DMS 273 treated with DMSO at 0.1 percent for 48 hours (cell line): Measurements from ENCODE around the gene AP5Z1.

Experiments used
- DNase-seq: peaks from one replicate; lab custom pipeline; 2025; lab: John Stamatoyannopoulos, UW

The AP5Z1 gene

DNA sequence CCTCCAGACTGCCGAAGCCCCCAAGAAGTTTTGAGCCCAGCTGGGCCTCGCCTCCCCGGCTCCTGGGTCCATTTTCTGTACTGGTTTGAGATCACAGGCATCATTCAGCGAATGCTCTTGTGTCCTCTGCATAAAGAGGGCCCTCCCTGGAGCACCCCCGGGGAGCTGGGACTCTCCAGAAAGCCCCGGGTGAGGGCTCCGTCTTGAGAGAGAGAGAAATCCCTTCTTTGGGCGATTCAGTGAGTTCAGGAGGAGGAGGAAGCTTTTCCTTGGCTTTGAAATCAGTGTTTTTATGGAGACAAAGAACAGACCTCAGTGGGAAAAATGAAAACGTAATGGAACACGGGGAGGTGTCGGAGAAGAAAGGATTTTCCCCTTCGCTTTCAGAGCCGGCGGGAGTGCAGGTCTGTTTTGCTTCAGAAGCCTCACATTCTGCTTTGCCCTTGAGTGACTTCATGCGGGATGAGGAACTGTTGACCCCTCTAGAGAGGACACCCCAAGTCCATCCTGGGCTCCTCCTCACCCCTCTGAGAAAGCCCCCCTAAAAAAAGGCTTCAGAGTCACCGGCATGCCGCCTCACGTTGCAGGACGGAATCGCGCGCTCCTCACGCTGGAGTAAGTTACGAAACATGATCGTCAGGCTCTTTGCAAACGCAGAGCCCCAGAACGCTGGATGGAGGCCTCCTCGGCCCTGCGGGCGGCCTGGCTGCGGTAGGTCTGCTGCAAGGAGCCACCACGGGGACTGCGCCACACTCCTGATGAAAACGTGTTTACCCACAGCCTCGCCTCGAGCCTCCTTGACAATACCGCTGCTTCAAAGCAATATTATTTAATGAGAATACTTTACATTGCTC lies 8.5 kb upstream of the AP5Z1 start:
- no peak for DNase-seq

DNA sequence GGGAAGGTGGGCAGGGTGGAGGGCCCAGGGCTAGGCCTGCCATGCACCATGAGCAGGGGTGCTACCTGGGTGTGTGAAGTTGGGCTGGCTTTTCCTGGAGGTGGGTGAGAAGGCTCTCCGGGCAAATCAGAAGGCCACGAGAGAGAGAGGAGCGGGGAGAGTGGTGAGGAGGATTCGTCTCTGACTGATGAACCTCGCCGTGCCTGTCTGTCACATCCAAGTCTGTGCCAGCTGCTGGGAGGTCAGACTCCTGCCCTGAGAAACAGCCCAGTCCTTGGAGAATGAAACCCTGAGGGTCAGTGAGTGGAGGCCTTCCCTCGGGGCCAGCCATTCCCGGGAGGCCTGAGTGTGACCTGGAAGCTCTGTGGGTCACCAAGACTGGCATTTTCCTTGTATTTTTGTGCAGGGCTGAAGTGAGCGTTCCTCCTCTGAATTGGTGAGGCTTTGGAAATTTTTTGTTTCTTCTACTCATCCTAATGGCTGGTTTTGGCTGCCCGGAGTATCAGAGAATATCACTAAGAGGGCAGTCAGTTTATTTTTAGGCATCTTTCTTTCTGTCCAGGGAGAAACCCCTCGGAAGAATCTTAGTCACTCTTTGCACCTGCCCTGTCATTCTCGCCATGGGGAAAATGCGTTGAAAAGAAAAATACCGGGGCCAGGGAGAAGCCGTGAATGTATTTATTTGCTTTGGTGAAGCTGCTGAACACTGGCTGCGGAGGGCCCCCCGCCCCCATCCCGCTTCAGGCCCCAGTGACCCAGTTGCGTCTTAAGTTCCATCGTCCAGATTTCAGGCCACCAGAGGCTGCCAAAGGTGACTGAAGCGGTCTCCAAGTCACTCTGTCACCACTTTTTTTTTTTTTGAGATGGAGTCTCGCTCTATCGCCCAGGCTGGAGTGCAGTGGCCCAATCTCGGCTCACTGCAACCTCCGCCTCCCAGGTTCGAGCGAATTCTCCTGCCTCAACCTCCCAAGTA lies 6.5 kb upstream of the AP5Z1 start:
- no peak for DNase-seq

DNA sequence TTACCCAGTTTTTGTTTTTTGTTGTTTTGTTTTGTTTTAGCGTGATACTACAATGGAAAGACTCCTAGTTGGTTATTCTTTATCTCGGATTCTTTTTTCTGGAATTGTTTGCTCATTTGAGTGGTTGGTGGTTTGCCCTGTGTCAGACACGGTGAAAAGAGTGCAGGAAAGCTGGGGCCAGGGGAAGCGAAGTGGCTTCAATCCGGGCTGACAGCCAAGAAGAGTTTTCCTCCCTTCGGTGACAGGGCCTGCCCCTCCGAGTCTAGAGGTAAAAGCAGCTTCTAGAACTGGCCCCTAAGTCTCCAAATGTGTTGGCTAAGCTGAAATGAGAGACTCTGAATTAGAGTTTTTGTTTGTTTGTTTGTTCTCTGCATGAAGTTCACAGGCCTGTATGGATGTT lies 5.7 kb upstream of the AP5Z1 start:
- DNase-seq, result no peak

DNA sequence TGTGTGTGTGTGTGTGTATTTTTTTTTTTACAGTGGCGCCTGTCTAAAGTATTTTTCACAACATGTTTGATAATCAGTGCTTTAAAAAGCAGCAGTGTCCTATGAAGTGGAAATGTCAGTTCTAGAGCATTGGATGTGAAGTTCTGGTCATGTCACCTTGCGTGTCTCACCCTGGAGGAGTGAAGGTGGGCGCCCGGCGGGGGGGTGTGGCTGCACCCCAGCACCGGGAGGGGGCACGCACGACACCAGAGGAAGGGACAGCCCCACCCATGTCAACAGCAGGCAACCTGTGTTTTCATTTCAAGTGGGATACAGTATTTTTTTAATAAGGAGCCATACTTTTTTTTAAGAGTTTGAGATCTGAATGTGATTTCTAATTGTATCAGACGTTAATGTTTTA lies 4.5 kb upstream of the AP5Z1 start:
- DNase-seq, result no peak

DNA sequence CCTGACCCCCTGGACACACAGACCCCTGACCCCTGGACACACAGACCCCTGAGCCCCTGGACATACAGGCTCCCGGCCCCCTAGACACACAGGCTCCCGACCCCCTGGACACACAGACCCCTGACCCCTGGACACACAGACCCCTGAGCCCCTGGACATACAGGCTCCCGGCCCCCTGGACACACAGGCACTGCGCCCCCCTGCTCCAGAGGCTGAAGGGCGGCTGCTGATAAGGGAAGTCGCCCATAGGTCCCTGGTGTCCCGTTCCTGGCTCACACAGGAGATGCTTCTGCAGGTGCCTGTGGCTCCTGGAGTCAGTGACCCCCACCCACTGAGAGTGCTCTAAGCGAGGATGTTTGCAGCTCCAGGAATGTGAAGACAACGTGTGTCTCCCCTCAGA lies 3.7 kb upstream of the AP5Z1 start:
- no peak for DNase-seq

DNA sequence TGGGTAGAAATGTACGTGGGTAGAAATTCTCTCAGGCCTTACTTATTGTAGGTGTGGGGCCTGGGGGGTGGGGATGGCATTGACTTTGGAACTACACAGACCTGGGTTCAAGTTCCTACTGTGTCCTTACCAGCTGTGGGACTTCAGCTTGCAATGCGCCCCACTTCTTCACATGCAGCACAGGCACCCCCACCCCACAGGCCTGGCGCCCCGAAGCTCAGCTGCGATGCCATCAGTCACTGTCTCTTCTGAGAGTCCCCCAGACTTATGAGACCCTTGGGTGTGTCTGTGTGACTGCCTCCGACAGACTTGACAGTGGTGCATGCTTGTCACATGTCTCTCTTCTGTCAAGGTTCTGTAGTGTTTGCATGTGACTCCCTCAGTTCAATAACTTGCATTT lies 3.1 kb upstream of the AP5Z1 start:
- DNase-seq, result no peak

DNA sequence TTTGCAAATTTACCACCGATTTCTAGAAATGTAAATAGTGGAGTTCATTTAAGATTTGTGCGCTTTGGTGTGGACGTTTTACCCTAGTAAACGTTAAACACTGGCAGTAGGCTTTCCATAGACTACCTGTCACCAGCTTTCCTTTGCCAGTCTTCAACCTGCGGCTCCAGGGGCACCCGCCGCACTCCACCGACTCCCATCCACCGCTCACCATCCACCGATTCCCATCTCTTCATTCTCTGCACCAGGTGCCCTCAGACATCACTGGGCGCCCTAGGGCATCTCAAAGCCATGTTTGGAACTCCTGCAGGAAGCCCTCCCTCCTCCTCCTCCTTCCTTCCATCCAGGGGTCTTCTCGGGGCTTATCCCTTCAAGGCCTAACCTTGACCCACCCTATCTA lies 1.4 kb upstream of the AP5Z1 start:
- DNase-seq, result no peak

DNA sequence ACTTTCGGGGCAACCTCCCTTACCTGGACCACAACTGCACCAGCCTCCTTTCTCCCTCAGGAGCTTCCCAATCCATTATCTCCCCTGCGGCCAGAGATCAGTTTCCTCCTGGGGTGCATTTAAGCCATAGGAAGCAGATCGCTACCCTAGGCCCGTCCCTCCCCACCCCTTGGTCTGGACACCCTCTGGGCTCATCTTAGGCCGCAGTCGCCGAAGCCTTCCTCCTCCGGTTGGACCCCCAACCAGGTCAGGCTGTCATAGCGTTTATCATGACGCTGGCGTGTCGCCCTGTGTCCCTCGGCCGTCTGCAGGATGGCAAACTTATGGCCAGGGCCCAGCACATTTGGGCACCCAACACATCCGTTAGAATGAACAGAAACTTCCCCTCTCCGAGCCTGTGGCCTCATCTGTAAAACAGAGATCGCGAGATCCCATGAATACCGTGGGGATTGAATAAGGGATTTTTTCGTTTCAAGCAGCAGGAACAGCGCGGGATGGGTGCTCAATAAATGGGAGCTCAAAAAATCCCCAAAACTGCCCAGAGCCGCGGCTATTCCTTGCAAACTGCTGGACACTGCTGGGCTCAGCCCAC lies 669 bp upstream of the AP5Z1 start:
- peak; percentile 40 for DNase-seq

DNA sequence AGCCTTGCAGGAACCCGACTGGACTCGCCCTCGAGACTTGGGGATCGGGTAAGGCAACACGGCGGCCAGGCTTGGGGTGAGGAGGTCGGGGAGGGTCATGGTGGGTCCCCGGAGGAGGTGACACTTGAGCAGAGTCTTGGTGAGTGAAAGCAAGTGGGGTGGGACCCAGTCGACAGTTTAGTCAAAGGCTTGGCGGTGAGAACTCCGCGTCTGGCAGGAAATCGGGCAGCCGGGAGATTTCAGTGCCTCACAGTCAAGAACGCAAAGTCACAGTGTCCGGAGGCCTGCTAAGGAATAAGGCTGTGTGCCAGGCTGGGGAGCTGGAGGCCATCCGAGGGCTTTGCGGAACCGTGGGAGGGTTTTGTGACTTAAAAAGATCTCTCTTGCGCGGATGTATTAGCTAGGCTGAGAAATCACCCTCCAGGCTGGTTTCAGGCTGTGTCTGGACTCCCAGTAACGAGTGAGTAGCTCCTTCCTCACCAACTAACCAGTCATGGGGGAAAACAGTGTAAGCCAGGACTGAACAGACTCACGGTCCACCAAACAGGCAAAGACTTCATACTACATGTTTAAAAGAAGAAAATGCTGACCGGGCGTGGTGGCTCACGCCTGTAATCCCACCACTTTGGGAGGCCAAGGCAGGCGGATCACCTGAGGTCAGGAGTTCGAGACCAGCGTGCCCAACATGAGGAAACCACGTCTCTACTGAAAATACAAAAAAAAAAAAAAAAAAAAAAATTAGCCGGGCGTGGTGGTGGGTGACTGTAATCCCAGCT lies 613 bp downstream of the AP5Z1 start:
- DNase-seq, result no peak

DNA sequence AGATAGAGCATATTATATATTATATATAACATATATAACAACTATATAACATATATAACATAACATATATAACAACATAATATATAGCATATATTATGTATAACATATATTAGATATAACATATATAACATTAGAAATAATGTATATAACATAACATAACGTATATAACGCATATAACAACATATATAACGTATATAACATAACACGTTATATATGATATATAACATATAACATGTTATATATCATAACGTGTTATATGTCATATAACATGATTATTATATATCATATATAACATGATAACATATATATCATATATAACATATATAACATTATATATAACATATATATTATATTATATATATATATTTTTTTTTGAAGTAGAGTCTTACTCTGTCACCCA lies 3.7 kb downstream of the AP5Z1 start:
- DNase-seq, result no peak

DNA sequence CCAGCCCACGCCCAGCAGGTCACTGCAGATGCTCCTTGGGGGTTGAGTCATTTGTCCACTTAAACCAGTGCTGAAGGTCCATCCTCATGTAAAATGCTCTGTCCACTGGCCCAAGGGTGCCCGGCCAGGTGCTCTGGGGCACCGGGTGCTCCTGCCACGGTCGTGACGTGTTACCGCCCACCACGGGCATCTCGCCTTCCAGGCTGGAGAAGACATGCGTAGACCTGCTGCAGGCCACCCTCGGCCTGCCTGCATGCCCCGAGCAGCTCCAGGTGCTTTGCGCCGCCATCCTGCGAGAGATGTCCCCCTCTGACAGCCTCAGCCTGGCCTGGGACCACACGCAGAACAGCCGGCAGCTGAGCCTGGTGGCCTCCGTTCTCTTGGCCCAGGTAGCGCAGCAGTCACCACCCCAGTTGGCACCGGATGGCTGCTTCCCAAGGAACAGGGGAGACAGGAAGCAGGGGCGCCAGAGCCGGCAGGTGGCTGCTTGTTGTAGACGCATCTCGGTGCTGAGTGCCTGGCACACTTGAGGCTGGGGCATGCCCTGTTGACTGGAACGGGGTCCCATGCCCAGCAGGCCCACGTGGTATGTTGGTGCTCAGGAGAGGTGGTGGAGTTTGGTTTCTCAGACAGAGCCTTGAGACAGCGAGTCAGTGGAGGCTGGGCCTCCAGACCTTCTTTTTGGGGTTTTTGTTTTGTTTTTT lies 6.1 kb downstream of the AP5Z1 start:
- DNase-seq, result no peak

DNA sequence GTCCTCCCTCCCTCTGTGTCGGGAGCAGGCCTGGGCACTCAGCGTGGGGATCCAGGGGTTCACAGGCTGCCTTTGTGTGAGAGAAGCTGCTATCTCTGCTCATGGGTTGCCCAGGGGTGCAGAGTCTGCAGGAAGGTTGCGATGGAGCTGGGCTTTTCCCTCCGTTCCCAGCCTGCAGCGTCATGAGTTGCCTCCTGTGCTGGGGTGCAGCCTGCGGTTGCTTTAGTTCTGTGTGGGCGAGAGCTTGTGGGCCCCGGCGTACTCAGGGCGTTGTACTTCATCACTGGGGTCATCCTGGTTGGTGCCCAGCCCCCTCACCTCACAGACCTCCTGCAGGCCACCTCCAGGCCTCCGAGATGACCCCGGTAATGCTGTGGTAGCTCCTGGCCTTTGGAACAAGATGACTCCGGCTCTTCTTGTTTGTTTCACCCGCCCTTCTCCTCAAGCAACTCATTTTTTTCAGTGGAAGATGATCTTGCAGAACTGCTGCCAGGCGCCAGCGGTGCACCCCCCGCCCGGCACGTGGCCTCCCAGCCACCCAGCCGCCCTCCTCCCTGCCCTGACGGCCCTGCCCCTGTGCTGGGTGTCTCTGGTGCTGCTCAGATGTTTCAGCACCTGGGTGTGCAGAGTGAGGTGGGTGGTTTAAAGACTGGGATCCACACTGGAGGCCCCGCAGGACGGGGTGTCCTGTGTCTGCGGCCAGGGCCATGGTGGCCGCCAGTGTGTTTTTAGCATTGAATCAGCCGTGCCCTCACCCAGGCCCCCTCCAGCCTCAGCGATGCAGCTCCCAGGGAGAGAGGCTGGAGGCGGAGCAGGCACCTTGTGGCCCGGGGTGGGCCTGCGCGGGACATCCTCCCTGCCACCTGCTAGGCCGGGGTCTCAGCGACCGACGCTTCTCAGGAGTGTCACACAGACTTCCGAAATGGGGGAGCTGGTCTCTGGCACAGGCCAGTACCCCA lies 7.2 kb downstream of the AP5Z1 start:
- DNase-seq, result no peak

DNA sequence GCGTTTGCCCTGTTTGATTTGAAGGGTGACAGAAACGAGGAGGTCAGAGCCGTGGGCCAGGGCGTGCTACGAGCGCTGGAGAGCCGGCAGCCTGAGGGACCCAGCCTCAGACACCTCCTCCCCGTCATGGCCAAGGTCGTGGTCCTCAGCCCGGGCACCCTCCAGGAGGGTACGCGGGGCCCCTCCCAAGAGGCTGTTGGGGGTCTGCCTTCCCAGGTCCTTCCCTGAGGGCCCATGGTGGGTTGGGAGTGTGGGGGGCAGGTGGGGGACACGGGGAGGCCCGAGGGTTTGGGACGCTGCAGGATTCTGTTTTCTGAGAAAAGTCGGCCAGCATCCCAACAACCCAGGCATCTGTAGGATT lies 7.8 kb downstream of the AP5Z1 start:
- no peak for DNase-seq

DNA sequence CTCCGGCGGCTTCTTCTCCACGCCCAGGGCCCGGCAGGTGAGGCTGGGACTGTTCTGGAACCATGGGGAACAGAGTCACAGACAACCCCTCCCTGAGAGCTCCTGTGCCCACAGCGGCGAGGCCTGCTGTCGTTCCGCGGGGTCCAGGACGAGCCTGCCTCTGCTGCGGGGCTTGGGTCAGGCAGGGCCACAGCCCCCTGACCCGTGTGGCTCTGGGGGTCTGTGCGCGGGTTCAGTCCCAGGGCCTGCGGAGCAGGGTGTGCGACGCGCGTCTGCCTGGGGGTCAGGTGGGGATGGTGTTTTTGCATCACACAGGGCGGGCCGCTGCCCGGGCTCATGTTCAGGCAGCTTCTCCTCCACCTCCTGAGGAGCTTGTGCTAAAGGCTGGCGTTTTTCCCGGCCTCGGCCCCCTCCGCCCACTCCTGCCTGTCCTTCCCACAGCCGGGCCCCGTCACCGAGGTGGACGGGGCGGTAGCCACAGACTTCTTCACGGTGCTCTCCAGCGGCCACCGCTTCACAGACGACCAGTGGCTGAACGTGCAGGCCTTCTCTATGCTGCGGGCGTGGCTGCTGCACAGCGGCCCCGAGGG lies 8.4 kb downstream of the AP5Z1 start:
- DNase-seq, result no peak

DNA sequence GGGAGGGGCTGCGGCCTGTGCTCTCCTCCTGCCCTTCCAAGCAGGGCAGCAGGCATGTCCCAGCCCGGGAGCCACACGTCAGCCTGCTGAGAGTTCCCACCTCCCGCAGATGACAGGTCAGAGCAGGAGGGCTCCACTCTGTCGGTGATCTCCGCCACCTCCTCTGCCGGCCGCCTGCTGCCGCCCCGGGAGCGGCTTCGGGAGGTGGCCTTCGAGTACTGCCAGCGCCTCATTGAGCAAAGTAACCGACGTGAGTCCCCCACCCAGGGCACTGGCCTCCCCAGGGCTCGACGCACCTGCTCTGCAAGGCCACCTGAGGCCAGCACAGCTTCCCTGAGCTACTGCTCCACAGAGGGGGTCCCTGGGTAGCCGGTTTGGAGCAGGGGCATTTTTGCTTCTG lies 9.4 kb downstream of the AP5Z1 start:
- no peak for DNase-seq

DNA sequence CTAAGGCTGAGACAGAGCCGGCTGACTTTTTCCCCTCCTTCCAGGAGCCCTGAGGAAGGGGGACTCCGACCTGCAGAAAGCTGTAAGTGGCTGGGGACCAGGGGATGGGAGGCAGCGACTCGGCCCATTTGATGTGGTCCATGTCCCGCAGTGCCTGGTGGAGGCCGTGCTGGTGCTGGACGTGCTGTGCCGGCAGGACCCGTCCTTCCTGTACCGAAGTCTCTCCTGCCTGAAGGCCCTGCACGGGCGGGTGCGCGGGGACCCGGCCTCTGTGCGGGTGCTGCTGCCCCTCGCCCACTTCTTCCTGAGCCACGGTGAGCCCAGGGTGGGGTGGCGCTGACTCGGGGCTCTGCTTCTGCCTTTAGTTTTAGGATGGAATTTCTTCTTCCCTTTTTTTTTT lies 9.9 kb downstream of the AP5Z1 start:
- DNase-seq, result no peak

DNA sequence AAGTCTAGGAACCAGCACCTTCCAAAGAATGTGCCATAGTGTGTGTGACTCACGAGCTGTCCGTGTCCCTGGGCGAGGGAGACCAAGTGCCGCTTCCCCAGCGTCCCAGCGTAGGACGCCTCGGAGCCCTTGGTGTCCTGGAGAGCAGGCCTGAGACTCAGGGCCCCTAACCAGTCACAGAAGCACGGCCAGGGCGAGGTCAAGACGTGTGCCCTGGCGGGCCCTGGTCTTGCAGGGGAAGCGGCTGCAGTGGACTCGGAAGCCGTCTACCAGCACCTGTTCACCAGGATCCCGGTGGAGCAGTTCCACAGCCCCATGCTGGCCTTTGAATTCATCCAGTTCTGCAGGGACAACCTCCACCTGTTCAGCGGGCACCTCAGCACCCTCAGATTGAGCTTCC lies 10.6 kb downstream of the AP5Z1 start:
- no peak for DNase-seq

DNA sequence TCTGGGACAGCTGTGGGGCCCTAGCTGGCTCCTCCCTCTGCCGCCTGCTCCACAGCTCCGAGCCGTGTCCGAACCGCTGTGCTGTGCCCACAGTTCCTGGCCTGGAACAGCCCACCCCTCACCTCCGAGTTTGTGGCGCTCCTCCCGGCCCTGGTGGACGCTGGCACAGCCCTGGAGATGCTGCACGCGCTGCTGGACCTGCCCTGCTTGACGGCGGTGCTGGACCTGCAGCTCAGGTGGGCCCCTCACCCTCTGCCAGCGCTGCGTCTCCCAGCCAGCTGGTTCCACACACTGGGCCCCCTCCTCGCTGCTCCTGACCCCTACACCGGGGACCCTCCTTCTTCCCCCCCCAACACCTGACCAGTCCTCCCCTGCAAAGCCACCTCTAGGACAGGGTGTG lies 12.1 kb downstream of the AP5Z1 start:
- no peak for DNase-seq

DNA sequence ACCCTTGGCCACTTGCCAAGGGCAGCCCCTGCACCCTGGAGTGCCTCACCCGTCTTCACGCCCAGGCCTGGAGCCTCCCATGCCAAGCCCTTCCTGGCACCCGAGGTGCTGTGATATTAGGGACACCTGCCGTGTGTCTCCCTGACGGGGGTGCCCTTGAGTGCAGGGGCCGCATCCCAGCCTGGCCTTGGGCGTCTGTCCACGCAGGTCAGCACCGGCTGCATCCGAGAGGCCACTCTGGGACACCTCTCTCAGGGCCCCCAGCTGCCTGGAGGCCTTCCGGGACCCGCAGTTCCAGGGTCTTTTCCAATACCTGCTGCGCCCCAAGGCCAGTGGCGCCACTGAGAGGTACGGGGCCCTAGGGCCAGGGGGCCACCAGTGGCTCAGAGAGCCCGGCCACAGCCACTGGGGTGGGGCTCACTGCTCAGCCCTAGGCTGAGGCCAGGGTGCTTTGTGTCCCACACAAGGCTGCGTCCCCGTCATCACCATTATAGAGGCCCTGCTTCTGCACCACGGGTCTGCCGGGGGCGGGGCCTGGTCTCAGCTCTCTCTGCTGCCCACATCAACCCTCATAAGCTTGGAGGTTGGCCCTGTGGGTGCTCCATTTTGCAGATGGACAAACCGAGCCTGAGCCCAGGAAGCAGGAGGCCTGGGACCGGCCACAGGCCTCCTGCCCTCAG lies 12.7 kb downstream of the AP5Z1 start:
- no peak for DNase-seq
